PFSK-1 (cell line): ENCODE results near the gene CASTOR2.

ENCODE experiments used
- POLR2AphosphoS5 ChIP-seq: IDR thresholded peaks from 2 replicates; pipeline ENCODE4 v1.6.1; 2012; ENCODE audit warnings: low read depth, mild to moderate bottlenecking, control low read depth, low read length, moderate library complexity
- SIN3A ChIP-seq: IDR thresholded peaks from 2 replicates; pipeline ENCODE4 v1.6.1; 2012; ENCODE audit warnings: mild to moderate bottlenecking, low read length, moderate library complexity, borderline replicate concordance; ENCODE audit not compliant: insufficient read depth
- TAF1 ChIP-seq: IDR thresholded peaks from 2 replicates; pipeline ENCODE4 v1.6.1; 2012; ENCODE audit warnings: low read length, control low read depth, borderline replicate concordance; ENCODE audit not compliant: insufficient read depth

GRCh38 chr7:75039709-75040108, 75.2 kb downstream of the CASTOR2 start:
- no peak for TF ChIP-seq POLR2AphosphoS5
- TF ChIP-seq TAF1: no peak
- TF ChIP-seq SIN3A: no peak
